GM18519 (cell line): Measurements from ENCODE around the gene FBXL15.

Experiments
- ATAC-seq: cut with Tn5 transposase; IDR thresholded peaks from one replicate; pipeline ENCODE4 v1.9.1; 2021; ENCODE audit warnings: mild to moderate bottlenecking, moderate library complexity; ENCODE audit not compliant: unreplicated experiment, low FRiP score

FBXL15 gene

DNA sequence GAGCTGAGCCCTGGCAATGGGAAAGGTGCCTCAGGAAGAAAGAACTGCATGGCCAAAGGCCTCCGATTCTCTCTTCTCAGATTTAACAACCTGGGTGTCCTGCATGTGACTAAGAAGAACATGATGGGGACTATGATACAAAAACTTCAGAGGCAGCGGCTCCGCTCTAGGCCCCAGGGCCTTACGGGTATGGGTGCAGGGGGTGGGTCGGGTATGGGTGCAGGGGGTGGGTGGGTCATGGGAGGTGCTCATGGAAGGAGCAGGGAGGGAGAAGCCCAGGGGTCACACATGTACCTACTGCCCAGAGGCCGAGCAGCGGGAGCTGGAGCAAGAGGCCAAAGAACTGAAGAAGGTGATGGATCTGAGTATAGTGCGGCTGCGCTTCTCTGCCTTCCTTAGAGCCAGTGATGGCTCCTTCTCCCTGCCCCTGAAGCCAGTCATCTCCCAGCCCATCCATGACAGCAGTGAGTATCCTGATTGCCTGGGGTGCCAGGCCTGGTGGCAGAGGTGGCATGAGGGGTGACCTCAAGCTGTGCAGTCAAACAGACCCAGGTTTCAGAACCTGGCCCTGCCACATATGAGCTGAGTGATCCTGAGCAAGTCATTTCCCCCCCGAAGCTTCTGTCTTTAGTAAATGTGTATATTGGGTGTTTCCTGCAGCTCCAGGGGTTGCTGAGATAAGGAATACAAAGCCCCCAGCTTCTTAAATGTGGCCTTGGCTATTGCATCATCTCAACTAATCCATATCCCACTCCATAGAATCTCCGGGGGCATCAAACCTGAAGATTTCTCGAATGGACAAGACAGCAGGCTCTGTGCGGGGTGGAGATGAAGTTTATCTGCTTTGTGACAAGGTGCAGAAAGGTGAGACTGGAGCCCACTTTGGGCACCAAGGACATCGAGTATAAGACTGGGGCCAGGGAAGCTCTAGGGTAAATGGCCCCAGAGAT is 23.1 kb upstream of the FBXL15 start:
- ATAC-seq, result no peak

GRCh38 chr10:102398172-102399020 is 22.2 kb upstream of the FBXL15 start:
- ATAC-seq, result no peak

DNA sequence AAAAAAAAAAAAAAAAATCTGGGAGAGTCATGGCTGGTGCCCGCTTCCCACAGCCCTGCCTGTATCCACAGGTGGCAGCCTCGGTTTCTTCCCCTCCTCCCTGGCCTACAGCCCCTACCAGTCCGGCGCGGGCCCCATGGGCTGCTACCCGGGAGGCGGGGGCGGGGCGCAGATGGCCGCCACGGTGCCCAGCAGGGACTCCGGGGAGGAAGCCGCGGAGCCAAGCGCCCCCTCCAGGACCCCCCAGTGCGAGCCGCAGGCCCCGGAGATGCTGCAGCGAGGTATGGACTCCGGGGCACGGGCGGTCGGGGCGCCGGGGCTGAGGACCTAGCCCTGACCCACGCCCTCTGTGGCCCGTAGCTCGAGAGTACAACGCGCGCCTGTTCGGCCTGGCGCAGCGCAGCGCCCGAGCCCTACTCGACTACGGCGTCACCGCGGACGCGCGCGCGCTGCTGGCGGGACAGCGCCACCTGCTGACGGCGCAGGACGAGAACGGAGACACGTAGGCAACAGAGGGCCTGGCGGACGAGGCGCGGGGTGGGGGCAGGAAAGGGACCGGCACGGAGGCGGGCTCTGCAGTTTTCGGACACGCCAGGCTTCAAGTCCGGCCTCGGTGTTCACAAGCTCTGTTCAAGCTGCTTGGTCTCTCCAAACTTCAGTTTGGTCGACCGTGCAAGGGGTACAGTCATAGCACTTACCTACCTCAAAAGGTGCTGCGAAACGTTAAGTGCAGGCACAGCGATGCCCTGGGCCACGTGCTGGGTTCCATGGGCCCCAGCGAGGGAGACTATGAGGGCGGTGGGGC is 21.2 kb upstream of the FBXL15 start:
- peak; percentile 40 for ATAC-seq

DNA sequence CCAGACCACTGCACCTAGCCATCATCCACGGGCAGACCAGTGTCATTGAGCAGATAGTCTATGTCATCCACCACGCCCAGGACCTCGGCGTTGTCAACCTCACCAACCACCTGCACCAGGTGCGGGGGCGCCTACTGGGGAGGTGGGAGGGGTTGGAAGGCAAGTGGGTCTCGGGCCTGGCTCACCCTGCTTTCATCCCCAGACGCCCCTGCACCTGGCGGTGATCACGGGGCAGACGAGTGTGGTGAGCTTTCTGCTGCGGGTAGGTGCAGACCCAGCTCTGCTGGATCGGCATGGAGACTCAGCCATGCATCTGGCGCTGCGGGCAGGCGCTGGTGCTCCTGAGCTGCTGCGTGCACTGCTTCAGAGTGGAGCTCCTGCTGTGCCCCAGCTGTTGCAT is 20.6 kb upstream of the FBXL15 start:
- ATAC-seq, result no peak

- ATAC-seq, result no peak
These were observed 19.9 kb upstream of the FBXL15 start for GRCh38 chr10:102400598-102401341.

- ATAC-seq, result no peak
These were observed 19.3 kb upstream of the FBXL15 start for GRCh38 chr10:102401342-102401654.

DNA sequence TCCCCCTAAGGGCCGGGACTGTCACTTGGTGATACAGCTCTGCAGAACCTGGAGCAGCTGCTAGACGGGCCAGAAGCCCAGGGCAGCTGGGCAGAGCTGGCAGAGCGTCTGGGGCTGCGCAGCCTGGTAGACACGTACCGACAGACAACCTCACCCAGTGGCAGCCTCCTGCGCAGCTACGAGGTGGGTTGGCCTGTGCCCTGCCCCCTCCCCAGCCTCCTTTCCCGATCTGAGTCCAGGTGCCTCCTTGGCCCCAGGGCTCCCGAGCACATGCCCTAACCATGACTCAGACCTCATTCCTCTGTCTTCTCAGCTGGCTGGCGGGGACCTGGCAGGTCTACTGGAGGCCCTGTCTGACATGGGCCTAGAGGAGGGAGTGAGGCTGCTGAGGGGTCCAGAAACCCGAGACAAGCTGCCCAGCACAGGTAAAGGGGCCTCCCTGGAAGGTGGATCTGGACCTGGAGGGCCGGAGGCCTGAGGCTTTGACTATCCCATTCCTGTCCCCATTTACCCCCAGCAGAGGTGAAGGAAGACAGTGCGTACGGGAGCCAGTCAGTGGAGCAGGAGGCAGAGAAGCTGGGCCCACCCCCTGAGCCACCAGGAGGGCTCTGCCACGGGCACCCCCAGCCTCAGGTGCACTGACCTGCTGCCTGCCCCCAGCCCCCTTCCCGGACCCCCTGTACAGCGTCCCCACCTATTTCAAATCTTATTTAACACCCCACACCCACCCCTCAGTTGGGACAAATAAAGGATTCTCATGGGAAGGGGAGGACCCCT is 18.7 kb upstream of the FBXL15 start:
- ATAC-seq, result no peak

DNA sequence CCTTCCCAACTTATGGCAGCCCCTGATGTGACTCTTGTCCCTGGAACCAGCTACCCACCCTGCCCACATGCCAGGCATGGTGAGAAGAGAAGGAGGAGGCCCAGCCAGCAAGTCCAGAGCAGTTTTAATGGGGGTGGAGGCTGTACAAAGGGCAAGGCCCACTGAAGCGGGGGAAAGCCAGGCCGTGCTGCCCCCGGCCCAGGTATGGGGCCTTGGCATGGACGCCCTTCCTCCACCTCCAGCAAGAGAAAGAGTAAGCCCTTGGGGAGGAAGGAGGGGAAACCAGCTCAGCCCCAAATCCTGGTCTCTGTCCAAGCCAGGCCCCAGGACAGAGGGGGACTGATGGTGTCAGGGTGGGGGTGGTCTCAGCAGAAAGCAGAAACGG is 18.1 kb upstream of the FBXL15 start:
- ATAC-seq, result no peak

- ATAC-seq, result no peak
These were observed 17.5 kb upstream of the FBXL15 start for GRCh38 chr10:102403115-102403514.

DNA sequence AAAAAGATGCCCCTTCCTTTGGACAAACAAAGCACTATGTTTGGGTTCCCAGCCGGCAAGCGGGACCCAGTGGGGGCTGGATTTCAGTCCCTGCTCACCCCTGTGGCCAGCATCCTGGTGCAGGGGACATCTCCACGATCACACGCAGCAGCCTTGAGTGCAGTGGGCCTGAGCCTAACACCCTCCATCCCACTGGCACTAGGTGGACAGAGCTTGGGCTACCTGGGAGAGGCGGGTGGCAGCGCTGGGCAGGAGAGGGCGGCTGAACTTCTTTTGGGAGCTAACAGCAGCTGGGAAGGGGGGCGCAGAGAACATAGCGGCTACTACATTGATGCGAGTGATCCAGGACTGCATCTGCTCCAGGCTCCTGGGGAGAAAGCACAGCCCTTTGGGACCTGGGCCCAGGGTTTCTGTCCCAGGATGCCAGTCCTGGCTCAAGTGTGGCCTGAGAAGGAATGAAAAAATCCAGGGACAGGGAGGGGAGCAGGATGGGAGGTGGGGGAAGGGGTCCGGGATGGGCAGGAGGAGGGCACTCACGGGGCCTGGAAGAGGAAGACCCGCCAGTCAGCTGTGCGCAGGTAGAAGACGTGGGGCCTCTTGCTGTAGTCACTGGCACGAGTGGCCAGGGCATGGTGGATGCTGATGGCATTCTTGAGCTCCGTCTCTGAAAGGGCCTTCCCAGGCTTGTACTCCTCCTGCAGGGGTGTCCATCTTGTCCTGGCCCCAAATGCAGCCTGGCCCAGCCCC is 16.1 kb upstream of the FBXL15 start:
- no peak for ATAC-seq

DNA sequence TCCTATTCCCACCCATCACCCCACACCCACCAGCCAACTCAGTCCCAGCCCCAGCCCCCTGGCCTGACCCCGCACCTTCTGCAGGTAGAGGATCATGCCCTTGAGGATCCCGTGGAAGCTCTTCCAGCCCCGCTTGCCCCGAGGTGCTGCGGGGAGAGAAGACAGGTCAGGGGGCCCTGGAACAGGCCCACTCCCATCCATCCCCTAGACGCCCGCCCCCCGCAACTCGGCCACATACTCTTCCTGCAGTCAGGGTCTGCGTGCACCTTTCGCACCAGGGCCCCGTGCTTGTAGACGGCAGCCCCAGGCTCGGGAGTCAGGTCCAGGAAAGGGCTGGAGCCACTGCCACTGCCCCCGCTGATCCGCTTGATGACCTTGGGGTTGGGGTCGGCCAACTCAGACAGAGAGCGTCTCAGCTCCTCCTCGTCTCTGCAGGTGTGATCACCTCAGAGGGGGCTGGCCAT is 15.5 kb upstream of the FBXL15 start:
- ATAC-seq, result no peak

DNA sequence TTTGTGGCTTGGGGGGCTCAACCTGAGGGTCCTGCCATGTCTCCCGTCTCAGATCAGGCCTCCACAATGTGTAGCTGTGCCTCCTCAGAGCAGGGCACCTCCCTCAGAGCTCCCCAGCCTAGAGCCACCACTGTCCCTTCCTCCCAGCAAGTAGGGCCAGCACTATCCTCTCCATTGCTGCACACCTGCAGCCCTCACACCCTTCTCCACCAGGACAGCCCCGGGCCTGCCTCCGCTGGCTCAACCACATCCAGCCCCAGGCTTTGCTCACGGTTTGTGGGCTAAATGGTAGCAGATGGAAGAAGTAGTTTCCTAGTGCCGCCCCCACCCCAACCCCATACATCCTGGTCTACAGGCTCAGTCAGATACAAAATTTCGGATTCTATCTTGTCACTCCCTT is 15.0 kb upstream of the FBXL15 start:
- ATAC-seq, result no peak

DNA sequence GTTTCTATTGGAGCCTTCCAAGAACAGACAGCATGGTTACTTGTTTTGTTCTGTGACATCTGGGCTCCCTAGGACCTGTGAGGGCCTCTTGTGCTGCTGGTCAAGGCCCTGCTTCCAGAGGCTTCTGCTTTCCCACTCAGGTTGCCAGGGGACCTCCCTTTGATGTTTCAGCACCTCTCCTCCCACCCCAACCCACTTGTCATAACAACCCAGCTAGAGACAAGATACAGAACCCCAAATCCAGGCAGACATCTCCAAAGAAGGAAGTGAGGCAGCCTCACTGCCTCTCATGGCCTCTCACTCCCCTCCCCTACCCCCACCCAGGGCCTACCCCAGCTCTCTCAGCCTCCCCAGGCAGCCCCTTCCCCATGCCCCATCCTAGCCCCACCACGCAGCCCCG is 13.8 kb upstream of the FBXL15 start:
- ATAC-seq, result no peak

DNA sequence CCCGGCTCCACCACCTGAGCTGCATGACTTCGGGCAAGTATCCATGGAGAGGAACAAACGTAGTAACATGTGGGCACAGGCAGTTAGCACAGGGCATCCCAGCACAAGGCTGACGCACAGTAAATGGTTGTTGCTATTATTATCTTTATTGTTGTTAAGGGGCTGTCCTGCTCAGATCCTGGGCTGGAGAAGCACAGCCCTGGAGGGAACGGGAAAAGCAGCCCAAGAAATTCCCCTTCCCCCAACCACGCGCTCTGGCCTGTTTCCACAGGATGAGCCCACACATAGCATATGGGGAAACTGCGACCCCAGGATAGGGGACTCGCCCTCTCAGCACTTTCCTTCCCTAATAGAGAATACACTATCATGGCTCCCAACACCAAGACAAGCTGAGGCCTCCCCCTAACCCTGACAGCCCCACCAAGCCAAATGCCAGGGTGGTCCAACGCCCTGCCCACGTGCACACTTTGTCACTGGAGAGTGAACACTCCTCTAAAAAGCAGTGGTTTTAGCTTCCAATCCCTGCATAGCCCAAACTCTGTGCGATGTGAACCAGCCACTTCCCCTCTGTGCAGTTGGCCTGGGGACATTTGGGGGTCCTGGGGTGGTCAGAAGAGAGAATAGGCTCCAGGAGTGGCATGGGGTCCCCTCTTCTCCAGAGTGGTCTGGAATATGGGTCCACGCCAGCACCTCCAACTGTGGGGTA is 13.1 kb upstream of the FBXL15 start:
- no peak for ATAC-seq

- ATAC-seq, result no peak
These were observed 12.4 kb upstream of the FBXL15 start for GRCh38 chr10:102408131-102408727.

DNA sequence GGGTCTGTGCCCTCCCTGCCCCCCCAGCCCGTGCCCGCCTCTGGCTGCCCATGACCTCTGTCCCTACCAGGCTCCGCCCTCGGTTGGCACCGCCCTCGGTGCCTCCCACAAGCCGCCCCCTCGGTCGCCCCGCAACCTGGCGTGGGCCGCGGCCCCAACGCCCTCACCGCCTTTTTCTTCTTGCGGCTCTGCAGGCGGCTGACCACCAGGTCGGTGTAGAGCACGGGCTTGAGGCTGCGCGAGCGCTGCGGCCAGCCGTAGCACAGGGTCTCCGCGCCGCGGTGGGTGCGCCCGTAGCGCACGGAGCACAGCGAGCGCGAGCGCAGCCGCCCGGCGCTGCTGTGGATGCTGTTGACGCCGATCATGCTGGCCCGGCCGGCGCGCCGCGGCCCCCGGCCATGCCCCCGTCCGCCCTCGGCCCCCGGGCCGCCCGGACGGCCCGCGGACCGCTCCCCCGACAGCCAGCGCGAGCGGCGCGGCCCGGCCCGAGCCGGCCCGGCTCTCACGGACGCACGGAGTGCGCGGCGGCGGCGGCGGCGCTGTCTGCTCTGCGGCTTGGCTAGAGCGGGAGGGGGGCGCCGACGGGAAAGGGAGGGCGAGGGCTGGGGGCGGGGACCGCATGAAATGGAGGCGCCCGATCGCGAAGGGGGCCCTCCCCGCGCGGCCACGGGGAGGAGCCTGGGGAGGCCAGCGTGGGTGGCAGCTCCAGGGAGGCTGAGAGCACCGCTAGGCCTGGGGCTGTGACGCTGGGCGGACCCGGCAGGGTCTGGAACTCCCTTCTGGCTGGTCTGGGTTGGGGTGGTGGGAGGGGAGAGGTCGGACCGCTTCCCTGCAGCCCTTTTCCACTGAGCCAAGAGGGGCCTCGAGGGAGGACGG is 11.7 kb upstream of the FBXL15 start:
- no peak for ATAC-seq
